GM10266 (cell line): ENCODE measurements around the gene SH3RF3.

Source experiments
- DNase-seq: peaks from one replicate; pipeline ENCODE4 v3.0.0; 2012; ENCODE audit errors: extremely low spot score
- TF ChIP-seq, protein P1 (sequence below): IDR thresholded peaks from 2 replicates; pipeline ENCODE4 v1.5.1; 2012; ENCODE audit warnings: mild to moderate bottlenecking, low read depth; ENCODE audit not compliant: control insufficient read depth, insufficient read depth; ENCODE audit errors: missing control alignments

Gene SH3RF3

DNA sequence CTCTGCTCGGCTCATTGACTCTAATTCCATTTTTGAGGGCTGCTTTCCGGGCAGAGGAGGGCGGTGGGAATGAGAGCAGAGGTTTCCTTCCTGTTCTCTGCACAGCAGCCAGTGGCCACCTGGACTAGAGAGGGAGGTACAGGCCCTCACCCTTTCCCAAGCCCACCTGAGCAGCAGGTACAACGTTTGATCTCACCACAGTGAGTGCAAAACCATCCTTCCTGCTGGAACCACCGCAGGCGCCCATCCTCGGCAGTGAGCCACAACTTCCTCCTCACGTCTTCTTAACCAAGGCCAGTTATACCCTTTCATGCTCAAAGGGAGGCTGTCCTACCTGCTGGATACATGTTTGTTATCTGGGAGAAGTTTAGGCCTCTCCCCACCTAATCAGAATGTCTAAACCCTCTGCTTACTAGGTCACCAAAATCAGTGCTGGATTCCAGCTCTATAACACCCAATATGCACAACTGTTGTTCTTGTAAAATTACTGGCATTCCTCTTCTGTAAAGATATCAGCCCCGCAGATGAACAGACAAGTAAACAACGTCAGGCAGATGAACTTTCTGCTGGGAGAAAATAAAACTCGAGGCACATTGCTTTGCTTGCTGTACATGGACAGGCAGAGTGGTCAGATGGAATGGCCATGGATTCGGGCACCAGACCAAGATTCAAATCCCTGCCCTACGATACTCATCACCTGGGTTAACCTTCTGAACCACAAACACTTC lies 191.4 kb downstream of the SH3RF3 start:
- DNase-seq, result no peak
- TF ChIP-seq, protein P1, sequence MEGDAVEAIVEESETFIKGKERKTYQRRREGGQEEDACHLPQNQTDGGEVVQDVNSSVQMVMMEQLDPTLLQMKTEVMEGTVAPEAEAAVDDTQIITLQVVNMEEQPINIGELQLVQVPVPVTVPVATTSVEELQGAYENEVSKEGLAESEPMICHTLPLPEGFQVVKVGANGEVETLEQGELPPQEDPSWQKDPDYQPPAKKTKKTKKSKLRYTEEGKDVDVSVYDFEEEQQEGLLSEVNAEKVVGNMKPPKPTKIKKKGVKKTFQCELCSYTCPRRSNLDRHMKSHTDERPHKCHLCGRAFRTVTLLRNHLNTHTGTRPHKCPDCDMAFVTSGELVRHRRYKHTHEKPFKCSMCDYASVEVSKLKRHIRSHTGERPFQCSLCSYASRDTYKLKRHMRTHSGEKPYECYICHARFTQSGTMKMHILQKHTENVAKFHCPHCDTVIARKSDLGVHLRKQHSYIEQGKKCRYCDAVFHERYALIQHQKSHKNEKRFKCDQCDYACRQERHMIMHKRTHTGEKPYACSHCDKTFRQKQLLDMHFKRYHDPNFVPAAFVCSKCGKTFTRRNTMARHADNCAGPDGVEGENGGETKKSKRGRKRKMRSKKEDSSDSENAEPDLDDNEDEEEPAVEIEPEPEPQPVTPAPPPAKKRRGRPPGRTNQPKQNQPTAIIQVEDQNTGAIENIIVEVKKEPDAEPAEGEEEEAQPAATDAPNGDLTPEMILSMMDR, result no peak

DNA sequence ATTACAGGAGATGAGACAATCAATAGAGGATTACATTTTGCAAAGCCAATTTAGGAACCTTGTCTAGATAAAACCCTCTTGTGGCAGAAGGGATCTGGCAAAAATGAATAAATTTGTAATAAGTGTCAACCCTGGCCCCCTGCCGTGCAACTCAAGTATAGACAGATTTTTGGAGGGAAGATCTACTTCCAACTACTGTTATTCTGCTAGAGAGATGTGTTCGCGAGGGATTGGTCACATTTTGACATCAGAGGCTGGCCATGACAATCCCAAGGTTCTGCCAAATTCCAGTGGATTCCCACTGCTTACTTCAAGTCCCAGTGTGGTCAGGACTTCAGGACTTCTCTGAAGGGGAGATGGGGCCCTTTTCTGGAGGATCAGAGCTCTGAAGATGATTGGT lies 192.6 kb downstream of the SH3RF3 start:
- no peak for DNase-seq
- TF ChIP-seq, protein P1, result no peak

DNA sequence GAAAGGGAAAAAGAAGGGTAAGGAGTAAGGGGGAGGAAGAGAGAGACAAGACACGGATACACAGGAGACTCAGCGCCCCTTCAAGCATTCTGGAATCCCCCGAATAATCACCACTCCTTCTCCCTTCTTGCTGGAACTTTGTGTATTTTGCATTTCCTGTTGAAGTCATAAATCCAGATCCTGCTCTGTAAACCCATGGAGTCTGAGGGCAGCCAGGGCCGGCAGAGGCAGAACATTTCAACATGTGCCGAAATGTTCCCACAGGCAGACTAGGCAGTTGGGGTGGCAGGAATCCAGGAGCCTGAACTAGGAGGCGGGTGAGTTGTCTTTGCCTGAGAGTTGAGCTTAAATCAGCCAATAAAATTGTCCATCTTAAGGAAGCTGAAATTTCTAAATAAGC lies 193.1 kb downstream of the SH3RF3 start:
- TF ChIP-seq, protein P1, result no peak
- no peak for DNase-seq

GRCh38 chr2:109322641-109323040 lies 193.6 kb downstream of the SH3RF3 start:
- TF ChIP-seq, protein P1, result no peak
- no peak for DNase-seq

DNA sequence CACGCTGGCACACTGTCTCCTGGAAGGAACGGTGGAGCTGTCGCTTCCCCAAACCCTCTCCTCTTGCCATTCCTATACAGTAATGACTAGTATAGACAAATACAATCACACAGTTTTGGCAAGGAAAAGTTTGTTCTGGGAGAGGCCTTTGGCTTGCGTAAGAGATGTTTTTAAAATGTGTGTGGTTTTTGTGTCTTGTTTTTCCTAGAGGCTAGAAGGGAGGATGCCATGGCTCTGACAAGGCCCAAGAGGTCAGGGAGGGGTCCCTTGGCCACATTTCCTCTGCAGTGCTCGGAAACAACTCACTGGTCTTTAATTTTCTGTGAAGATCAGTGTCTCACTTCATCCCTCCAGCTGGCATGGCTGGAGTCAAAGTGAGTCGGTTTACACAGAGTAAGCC lies 195.9 kb downstream of the SH3RF3 start:
- TF ChIP-seq, protein P1, result no peak
- no peak for DNase-seq

- TF ChIP-seq, protein P1, result no peak
- DNase-seq, result no peak
Observed at GRCh38 chr2:109325570-109325969, 196.6 kb downstream of the SH3RF3 start.

DNA sequence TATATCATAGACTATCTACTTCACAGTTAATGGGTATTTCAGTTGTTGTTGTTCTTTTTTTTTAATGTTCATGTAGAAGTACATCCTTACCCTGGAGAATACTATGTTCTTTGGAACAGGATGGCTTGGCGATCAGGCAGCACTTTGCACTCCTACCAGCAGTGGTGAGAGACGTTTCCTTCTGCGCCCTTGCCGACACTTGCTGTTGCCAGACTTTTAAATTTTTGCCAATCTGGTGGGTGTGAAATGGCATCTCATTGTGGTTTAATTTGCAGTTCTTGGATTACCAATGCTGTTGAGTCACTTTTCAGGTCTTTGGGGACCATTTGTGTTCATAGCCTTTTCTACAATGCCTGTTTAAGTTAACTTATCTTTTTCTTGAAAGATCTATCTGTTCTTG lies 197.3 kb downstream of the SH3RF3 start:
- no peak for DNase-seq
- TF ChIP-seq, protein P1, result no peak
